Cerebellar cortex (tissue), 1 donor: Measurements from ENCODE around the gene FAM135A.
"Not testable (repeated sequence)": the region's sequence is repeated elsewhere in the genome, so short reads cannot be mapped to it uniquely, and the experiment has no call there.

Source experiments
- DNase-seq: peaks from one replicate; pipeline ENCODE4 v3.0.0-alpha.2; 2015; ENCODE audit warnings: low spot score

The FAM135A gene

DNA sequence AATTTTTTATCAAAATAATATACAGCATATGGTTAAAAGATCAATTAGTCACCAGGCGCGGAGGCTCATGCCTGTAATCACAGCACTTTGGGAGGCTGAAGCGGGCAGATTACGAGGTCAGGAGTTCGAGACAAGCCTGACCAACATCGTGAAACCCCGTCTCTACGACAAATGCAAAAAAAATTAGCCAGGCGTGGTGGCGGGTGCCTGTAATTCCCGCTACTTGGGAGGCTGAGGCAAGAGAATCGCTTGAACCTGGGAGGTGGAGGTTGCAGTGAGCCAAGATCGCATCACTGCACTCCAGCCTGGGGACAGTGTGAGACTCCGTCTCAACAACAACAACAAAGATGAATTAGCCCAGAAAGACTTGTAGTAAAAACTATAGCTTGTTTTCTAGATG is 46.4 kb downstream of the FAM135A start:
- DNase-seq, result not testable (repeated sequence)

GRCh38 chr6:70470016-70470415 is 56.7 kb downstream of the FAM135A start:
- DNase-seq, result no peak

DNA sequence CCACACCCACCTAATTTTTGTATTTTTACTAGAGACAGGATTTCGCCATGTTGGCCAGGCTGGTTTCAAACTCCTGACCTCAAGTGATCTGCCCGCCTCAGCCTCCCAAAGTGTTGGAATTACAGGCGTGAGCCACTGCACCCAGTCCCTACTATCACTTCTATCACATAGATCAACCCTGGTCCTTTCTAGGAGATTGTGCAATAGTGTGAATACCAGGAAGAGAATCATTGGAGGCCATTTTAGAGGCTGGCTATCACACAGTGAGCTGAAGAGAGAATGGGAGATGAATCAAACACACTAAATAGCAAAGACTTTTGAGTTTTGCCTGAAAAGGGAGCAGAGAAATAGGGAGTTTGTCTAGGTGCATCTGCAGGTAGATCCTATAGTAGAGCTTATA is 57.2 kb downstream of the FAM135A start:
- not testable (repeated sequence) for DNase-seq

GRCh38 chr6:70474751-70475150 is 61.4 kb downstream of the FAM135A start:
- no peak for DNase-seq

GRCh38 chr6:70479236-70479635 is 65.9 kb downstream of the FAM135A start:
- DNase-seq, result peak; percentile 82

- DNase-seq, result not testable (repeated sequence)
Observed at GRCh38 chr6:70486638-70487037, 73.3 kb downstream of the FAM135A start.

GRCh38 chr6:70489364-70489763 is 76.1 kb downstream of the FAM135A start:
- no peak for DNase-seq

- DNase-seq, result no peak
Observed at GRCh38 chr6:70494833-70495232, 81.5 kb downstream of the FAM135A start.

DNA sequence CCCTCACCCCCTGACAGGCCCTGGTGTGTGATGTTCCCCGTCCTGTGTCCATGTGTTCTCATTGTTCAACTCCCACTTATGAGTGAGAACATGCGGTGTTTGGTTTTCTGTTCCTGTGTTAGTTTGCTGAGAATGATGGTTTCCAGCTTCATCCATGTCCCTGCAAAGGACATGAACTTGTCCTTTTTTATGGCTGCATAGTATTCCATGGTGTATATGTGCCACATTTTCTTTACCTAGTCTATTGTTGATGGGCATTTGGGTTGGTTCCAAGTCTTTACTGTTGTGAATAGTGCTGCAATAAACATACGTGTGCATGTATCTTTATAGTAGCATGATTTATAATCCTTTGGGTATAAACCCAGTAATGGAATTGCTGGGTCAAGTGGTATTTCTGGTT is 82.5 kb downstream of the FAM135A start:
- DNase-seq, result not testable (repeated sequence)

DNA sequence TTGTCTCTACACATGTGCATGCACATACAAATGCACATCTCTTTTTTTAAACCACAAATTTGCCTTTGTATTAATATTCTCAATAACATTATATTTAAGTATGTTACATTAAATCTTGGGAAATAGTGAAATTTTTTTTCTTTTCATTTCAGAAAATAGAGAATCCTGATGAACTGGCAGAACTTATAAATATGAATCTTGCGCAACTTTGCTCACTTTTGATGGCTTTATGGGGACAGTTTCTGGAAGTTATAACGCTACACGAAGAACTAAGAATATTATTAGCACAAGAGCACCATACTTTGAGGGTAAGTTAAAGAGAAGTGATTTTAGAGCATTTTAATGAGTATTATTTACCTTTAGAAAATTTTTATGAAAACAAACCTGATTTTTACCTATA is 89.2 kb downstream of the FAM135A start:
- no peak for DNase-seq

DNA sequence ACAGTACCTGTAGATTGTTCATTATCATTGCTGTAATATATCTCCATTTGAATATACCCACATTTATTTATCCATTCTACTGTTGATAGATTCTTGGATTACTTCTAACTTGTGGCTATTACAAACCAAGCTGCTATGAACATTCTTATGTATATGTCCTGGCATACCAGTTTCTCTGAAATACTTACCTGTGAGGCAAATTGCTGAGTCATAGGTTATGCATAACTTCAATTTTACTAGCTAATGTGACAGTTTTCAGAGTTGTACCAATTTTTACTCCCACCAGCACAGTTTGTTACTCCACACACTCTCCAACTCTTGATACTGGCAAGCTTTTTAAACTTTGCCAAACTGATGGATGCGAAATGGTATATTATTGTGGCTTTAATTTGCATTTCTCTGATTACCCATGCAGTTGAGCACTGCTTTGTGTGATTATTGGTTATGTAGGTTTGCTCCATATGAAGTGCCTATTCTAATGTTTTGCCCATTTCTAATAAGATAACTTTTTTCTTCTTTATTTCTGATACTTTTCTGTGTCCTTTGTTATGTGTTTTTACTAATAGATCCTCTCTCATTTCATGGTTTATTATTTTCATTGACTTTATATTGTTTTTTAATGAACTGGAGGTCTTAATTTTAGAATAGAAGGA is 90.6 kb downstream of the FAM135A start:
- DNase-seq, result no peak

DNA sequence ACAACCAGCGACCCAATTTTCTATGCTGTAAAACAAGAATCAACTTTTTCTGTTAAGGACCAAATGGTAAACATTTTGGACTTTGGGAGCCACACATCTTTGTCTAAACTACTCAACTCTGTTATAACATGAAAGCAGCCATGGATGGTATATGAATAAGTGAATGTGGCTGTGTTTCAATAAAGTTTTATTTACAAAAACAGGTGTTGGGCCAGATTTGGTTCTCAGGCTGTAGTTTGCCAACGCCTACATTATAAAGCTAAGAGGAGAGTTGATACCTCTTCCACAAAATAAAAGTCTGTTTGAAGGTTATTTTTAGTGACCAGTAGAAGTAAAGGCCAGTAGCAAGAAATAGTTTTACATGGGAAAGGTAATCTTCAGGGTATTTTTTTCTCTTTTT is 93.0 kb downstream of the FAM135A start:
- DNase-seq, result no peak

DNA sequence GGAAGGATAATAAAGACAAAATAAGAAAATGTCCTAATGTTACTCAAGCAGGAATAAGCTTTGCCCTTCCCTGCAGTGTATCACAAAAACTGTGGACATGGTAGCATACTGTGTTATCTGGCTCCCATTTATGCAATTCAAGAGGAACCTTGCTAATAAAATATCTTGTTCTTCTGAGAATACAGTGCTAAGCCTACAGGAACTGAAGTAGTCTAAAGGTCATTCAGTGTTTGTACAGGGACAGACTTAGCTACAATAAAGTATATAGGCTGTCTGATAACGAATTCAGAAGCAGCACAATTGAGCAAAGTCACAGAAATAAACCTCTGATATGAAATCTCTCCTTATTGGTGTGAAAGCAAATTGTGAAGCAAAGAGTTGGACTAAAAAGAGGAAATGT is 93.9 kb downstream of the FAM135A start:
- DNase-seq, result no peak

GRCh38 chr6:70508953-70509352 is 95.6 kb downstream of the FAM135A start:
- no peak for DNase-seq

DNA sequence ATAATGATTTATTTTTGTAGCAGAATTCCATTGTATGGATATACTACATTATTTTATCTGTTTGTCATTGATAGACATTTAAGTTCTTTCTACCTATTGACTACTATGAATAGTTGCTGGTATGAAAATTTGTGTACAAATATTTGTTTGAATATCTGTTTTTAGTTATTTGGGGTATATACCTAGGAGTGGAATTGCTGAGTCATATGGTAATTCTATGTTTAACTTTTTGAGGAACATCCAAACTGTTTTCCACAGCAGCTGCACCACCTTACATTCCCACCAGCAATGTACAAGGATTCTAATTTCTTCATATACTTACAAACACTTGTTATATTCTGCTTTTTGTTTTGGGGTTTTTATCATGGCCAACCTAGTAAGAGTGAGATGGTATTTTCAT is 97.3 kb downstream of the FAM135A start:
- DNase-seq, result no peak

DNA sequence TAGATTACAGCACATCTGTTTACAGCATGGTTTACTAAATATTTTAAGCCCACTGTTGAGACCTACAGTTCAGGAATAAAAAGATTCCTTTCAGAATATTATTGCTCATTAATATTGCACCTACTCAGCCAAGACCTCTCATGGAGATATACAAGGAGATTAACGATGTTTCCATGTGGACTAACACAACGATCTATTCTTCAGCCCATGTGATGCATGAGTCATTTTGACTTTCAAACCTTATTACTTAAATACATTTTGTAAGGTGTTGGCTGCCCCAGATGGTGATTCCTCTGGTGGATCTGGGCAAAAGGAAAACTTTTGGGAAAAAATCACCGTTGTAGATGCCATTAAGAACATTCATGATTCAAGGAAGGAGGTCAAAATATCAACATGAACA is 105.4 kb downstream of the FAM135A start:
- DNase-seq, result no peak

- no peak for DNase-seq
Observed at GRCh38 chr6:70520575-70520974, 107.3 kb downstream of the FAM135A start.

DNA sequence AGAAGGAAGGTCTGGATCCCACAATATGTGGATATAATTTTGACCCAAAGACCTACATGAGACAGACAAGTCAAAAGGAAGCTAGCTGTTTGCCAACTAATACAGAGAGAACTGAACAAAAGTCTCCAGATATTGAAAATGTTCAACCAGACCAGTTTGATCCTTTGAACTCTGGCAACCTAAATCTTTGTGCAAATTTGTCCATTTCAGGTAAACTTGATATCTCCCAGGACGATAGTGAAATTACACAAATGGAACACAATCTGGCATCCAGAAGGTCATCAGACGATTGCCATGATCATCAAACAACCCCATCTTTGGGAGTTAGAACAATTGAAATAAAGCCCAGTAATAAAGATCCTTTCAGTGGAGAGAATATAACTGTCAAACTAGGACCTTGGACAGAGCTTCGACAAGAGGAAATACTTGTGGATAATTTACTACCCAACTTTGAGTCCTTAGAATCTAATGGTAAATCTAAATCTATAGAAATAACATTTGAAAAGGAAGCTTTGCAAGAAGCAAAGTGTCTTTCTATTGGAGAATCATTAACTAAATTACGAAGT is 111.5 kb downstream of the FAM135A start:
- DNase-seq, result no peak

- DNase-seq, result no peak
Observed at GRCh38 chr6:70527071-70527737, 113.9 kb downstream of the FAM135A start.

DNA sequence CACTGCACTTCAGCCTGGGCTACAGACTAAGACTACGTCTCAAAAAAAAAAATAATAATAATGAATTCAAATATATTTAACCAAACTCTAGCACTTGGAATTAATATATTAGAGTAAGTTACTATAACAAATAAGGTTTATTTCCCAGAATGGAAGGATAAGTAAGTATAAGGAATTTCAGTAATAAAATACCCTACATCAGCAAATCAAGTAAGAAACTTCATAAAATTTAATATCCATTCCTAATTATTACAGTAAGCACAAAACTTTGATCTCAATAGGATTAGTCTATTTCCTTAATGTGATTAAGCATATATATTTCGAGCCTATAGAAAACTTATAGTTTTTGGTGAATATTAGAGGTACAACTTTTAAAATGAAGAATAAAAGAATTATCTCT is 116.7 kb downstream of the FAM135A start:
- no peak for DNase-seq

DNA sequence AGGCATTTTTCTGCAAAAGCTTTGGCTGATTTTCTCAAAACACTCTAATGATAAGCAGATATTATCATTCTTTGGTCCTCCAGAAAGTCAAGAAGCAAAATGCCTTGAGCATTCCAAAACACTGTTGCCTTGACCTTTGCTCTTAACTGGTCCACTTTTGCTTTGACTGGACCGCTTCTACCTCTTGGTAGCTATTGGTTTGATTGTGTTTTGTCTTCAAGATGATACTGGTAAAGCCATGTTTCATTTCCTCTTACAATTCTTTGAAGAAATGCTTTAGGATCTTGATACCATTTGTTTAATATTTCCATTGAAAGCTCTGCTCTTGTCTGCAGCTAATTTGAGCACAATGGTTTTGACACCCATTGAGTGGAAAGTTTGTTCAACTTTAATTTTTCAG is 117.8 kb downstream of the FAM135A start:
- DNase-seq, result no peak

- DNase-seq, result no peak
Observed at GRCh38 chr6:70537266-70537665, 124.0 kb downstream of the FAM135A start.

GRCh38 chr6:70538376-70538775 is 125.1 kb downstream of the FAM135A start:
- DNase-seq, result no peak

DNA sequence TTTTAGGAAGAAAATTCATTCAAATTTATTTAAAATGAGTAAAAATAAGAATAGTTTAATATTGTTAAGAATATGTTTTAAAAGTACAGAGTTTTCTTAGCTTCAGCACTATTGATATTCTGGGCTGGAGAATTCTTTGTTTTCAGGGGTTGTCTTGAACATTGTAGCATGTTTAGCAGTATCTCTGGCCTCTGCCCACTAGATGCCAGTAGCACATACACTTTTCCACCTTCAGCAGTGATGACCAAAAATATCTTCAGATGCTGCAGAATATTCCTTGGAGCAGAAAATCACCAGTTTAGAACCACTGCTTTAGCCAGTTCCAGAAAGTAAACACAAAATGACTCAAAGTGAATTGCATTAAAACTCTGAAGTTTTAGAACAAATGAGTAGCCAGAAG is 134.0 kb downstream of the FAM135A start:
- peak; percentile 57 for DNase-seq
